PC-3 (cell line): Measurements from ENCODE around the gene TAF11.

ENCODE experiments used
- CTCF ChIP-seq: fragments of 300-600 bp; sonication (generic); conservative IDR thresholded peaks from 2 replicates; pipeline ENCODE4 v1.5.1; 2017; ENCODE audit warnings: antibody characterized with exemption, low read depth, mild to moderate bottlenecking, low read length
- EZH2 ChIP-seq: fragments of 300-600 bp; sonication (generic); IDR thresholded peaks from one replicate; pipeline ENCODE4 v1.6.1; 2017; ENCODE audit warnings: antibody characterized with exemption, mild to moderate bottlenecking, low read length; ENCODE audit not compliant: unreplicated experiment
- EZH2phosphoT487 ChIP-seq: fragments of 300-600 bp; sonication (generic); IDR thresholded peaks from 2 replicates; pipeline ENCODE4 v1.6.1; 2018; ENCODE audit warnings: mild to moderate bottlenecking, antibody characterized with exemption, low read length, borderline replicate concordance

DNA sequence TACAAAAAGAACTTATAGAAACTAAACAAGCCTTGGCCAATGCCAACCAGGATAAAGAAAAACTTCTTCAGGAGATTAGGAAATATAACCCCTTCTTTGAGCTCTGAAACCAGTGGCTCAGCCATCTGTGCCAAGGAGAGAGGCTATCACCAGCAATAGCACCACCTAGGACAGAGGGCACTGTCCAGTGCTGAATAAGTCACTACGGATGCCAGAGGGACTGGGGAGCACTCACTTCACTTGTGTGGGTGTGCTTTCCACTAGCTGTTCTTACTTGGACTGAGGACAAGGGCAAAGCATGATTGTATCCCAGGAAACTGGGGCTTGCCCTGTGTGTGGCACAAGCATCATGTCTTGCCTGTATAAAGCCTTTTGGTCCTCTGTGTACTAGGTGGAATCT, 15.5 kb downstream of the TAF11 start:
- TF ChIP-seq CTCF (no peak), EZH2 (no peak), EZH2phosphoT487 (no peak)
